Stimulated activated CD8-positive, alpha-beta memory T cell treated with anti-CD3 and anti-CD28 coated beads, Interleukin-7, amount 100 ng/mL, for 1 hour (primary cell): ENCODE results near the gene ODAD3.

Experiments
- DNase-seq, 2 donors: peaks; one replicate each; pipeline ENCODE4 v3.0.0-alpha.2; 2020; ENCODE audit warnings: low read depth in 2 of 2

The ODAD3 gene

GRCh38 chr19:11375143-11375948, 59.6 kb downstream of the ODAD3 start:
- peak in 1 of 2 donors; percentile 32 for DNase-seq

- peak; percentile 88 to 91 for DNase-seq
Observed at GRCh38 chr19:11374433-11375142, 60.3 kb downstream of the ODAD3 start, which contains the start of gene SWSAP1. TSS of gene SWSAP1 (plus strand) at chr19:11374666. CDS start at chr19:11374681, 15 bp downstream.

DNA sequence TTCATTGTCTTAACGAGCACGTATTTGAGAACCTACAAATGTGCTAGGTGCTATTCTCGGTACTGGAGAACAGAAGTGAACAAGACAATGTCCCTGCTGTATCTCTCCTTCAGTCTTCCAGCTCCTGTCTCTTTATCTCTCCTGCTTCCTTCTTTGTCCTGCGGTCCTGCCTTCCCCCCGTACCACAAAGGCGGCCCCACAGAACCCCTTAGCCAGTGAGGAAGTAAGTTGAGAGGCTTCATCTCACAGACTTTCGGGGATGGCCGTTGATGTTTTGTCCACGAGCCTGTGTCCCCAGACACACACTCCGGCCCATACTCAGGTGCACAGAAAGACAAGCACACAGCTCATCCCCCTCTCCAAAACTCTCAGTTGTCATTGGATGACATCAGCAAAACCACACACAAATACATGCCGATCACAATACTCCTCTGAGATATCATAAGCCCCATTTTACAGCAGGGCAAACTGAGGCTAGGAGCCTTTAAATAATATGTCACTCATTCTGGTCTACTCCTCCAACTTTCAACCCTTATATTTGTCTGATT, 61.0 kb downstream of the ODAD3 start:
- no peak for DNase-seq

DNA sequence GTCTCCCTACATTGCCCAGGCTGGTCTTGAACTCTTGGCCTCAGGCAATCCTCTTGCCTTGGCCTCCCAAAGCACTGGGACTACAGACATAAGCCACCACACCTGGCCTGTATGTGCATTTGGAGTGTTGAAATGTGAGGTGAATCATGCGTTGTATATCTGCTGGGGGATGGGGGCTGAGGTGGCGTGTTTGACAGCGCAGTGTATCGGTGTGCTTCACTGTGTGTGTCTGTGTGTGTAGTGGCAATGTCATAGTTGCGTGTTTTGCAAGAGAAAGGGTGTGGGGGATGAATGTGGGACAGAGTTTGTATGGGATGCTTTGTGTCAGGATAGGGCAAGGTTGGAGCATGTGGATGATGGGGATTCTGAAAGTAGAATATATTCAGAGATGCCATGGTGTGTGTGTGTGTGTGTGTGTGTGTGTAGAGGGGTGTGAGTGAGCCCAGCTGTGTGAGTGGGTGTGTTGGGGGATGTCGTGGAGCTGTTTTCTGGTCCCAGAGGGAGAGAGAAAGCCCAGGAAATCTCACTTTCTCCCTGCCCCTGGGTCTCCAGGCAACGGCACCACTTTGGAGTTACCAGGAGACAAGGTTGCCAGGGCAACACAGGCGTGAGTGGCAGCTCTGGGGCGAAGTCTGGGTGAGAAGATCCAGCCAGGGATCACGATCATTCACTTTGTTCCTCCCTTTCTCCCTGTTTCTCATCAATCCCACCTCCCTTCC, 61.6 kb downstream of the ODAD3 start:
- no peak for DNase-seq

GRCh38 chr19:11370744-11371143, 64.2 kb downstream of the ODAD3 start:
- DNase-seq = no peak
